GM18909 (cell line): ENCODE results near the gene USP17L29.
"Not testable (repeated sequence)": the region's sequence is repeated elsewhere in the genome, so short reads cannot be mapped to it uniquely, and the experiment has no call there.

Source experiments
- ATAC-seq: cut with Tn5 transposase; IDR thresholded peaks from one replicate; pipeline ENCODE4 v1.9.1; 2021; ENCODE audit warnings: mild to moderate bottlenecking; ENCODE audit not compliant: unreplicated experiment, poor library complexity

Gene USP17L29

GRCh38 chr4:9353338-9353737, at the start of gene USP17L29:
TSS of gene USP17L29 (plus strand) at chr4:9353638. CDS start at chr4:9353638, 0 bp downstream.
- not testable (repeated sequence) for ATAC-seq

GRCh38 chr4:9324191-9324590, 29.2 kb upstream of the USP17L29 start:
- not testable (repeated sequence) for ATAC-seq

GRCh38 chr4:9324865-9325264, 28.6 kb upstream of the USP17L29 start, which contains the start of gene USP17L24:
TSS of gene USP17L24 (plus strand) at chr4:9325165. CDS start at chr4:9325165, 0 bp downstream.
- ATAC-seq: not testable (repeated sequence)

- not testable (repeated sequence) for ATAC-seq
Observed at GRCh38 chr4:9329611-9330010, 23.8 kb upstream of the USP17L29 start, which contains the start of gene USP17L25. TSS of gene USP17L25 (plus strand) at chr4:9329911. CDS start at chr4:9329911, 0 bp downstream.

- ATAC-seq: not testable (repeated sequence)
Observed at GRCh38 chr4:9334358-9334757, 19.1 kb upstream of the USP17L29 start, which contains the start of gene USP17L26. TSS of gene USP17L26 (plus strand) at chr4:9334658. CDS start at chr4:9334658, 0 bp downstream.

- not testable (repeated sequence) for ATAC-seq
Observed at GRCh38 chr4:9339103-9339502, 14.3 kb upstream of the USP17L29 start, which contains the start of gene USP17L5. TSS of gene USP17L5 (plus strand) at chr4:9339403. CDS start at chr4:9339403, 0 bp downstream.

GRCh38 chr4:9343848-9344247, 9.6 kb upstream of the USP17L29 start, which contains the start of gene USP17L27:
TSS of gene USP17L27 (plus strand) at chr4:9344148. CDS start at chr4:9344148, 0 bp downstream.
- ATAC-seq: not testable (repeated sequence)

GRCh38 chr4:9348593-9348992, 4.8 kb upstream of the USP17L29 start, which contains the start of gene USP17L28:
TSS of gene USP17L28 (plus strand) at chr4:9348893. CDS start at chr4:9348893, 0 bp downstream.
- ATAC-seq: not testable (repeated sequence)

- ATAC-seq: not testable (repeated sequence)
Observed at GRCh38 chr4:9350866-9351265, 2.6 kb upstream of the USP17L29 start.

- ATAC-seq: not testable (repeated sequence)
Observed at GRCh38 chr4:9362829-9363228, 9.4 kb downstream of the USP17L29 start, which contains the start of gene USP17L30. TSS of gene USP17L30 (plus strand) at chr4:9363129. CDS start at chr4:9363129, 0 bp downstream.

GRCh38 chr4:9379881-9380280, 26.4 kb downstream of the USP17L29 start:
- not testable (repeated sequence) for ATAC-seq

- not testable (repeated sequence) for ATAC-seq
Observed at GRCh38 chr4:9381012-9381534, 27.6 kb downstream of the USP17L29 start.

- no peak for ATAC-seq
Observed at GRCh38 chr4:9384126-9384525, 30.7 kb downstream of the USP17L29 start.

GRCh38 chr4:9389001-9389400, 35.6 kb downstream of the USP17L29 start:
- not testable (repeated sequence) for ATAC-seq
